Nucleus accumbens (tissue), 56 donors: ENCODE measurements around the gene ADAP1.

ENCODE experiments used
- DNase-seq, 56 donors: peaks; one replicate each; lab custom pipeline; 2025; lab: John Stamatoyannopoulos, UW

Gene ADAP1

DNA sequence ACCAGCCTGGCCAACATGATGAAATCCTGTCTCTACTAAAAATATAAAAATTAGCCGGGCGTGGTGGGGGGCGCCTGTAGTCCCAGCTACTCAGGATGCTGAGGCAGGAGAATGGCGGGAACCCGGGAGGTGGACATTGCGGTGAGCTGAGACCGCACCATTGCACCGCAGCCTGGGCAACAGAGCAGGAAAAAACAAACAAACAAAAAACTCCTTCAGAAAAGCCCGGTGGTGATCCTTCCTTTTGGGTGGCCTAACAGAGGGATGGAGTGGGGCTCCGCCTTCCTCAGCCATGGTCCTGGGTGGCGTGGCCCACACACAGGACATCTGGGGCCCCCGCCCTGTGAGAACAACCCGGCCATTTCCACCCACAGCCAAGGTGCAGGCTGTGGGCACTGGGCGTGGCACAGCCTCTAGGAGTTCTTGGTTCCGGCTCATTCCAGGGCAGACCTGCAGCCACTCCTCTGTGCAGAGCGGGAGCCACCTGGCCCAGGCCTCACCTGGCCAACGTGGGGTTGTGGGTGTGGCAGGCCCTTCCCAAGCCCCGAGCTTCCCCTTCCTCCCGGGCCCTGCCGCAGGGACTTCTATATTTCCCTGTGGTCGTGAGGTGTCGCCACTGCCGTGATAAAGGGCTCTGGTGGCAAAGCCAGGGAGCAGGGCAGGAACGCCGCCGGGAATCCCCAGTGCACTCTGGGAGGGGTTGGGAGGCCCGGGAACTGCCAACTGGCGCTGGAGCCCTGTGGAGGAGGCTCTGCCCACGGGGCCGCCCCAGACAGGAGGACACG is 40.6 kb downstream of the ADAP1 start:
- peak in 43 of 56 donors; percentile 21 to 85 (median 54) for DNase-seq

DNA sequence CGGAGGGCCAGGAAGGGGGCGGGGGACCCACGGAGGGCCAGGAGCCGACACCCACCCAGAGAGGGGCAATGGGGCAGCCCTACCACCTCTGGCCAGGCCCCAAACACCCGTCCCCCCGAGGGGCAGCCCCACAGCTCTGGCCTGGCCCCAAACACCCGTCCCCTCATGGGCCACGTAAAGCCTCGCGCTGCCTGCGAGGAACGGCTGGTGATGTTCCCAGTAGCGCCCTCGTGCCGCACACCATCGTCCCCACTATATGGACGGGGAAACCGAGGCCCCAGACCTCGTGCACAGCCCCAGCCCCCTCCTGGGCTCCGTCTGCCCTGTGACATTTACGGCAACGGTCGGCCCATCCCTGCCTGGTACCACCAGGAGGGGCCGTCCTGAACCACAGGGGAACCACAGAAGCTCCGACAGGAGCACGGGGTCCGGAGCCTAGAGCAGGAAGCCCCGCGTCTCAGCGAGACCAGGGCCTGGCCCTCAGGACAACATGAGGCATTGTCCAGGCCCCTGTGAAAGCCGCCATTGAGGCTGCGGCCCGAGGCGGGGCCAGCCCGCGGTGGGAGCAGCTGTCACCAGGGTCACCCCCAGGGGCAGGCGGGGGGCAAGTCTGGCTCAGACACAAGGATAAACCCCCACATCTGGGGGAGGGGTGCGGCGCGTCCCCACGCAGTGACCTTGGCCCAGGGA is 42.5 kb downstream of the ADAP1 start:
- DNase-seq, result peak in 53 of 56 donors; percentile 30 to 94 (median 74)

DNA sequence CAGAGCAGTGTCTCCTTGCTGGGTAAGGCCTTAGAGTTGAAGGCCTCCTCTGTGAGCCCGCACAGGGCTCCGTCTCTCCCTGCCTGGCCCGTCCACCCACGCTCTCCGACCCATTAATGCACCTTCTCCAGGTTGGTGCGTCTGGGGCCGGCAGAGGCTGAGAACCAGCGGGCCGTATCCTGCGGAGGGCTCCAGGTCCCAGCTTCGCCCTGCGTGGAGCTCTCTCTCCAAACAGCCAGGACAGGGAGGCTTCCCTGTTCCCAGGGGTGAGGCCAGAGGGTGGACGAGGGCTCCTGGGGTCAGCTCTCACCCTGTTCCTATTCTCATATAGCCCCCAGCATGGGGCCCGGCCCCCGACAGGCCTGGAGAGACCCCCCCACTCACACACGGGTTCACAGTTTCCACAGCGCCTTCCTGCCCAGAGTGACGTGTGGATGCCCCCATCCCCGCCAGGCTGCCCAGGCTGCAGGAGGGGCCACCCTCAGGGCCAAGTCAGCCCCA is 43.5 kb downstream of the ADAP1 start:
- peak in 1 of 56 donors; percentile 40 for DNase-seq

DNA sequence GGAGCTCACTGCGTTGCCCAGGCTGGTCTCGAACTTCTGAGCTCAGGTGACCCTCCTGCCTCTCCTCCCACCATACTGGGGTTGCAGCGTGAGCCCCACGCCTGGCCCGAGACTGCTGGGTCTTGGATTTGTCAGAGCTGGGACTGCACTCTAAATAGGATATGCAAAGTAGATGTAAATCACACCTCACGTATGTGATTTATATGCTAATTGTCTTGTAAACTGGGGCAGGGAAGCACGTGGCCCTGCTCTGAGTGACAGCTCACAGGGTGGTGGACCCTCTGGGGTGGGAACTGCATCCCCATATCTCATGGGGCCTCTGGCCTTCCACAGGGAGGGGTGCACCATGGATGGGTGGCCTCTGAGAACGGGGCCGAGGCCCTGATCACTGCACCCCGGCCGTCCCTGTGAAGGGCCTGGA is 44.0 kb downstream of the ADAP1 start:
- DNase-seq, result peak in 2 of 56 donors; percentile 12 to 32

DNA sequence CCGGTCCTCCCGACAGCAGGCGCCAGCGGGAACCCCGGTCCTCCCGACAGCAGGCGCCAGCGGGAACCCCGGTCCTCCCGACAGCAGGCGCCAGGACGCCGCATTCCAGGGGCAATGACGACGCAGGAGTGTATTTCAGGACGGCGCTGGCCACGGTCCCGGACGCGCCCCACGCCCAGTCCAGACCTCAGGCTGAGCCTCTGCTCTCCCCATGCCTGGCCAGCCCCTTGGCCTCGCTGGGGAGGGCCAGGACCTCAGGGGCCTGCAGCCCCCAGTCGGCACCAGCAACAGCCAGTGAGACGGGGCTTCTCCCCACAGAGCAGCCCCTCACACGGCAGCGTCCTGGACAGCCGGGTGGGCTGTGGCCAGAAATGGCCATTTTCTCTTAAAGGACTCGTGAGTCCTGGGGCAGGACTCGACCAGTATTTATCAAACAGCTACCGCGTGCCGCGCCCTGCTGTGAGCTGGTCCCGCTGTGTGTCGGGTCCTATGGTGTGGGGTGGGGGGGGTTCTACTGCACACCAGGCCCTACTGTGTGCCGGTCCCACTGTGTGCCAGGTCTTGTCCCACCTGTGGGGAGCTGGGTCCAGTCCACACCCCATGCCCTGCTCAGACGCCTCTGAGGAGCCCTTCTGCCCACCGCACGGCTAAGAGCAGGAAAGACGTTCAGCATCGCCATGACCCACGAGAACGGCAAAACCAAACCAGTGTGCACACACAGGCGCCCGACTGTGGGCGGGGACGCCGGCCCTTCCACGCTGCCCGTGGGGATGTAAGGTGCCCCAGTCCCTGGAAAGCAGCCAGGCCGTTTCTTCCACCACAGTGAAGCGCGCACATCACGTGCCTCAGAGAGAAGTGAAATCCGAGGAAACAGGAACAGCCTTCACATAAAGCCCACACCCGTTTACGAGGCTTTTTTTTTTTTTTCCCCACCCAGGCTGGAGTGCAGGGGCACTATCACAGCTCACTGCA is 44.8 kb downstream of the ADAP1 start:
- peak in 29 of 56 donors; percentile 18 to 65 (median 34) for DNase-seq

DNA sequence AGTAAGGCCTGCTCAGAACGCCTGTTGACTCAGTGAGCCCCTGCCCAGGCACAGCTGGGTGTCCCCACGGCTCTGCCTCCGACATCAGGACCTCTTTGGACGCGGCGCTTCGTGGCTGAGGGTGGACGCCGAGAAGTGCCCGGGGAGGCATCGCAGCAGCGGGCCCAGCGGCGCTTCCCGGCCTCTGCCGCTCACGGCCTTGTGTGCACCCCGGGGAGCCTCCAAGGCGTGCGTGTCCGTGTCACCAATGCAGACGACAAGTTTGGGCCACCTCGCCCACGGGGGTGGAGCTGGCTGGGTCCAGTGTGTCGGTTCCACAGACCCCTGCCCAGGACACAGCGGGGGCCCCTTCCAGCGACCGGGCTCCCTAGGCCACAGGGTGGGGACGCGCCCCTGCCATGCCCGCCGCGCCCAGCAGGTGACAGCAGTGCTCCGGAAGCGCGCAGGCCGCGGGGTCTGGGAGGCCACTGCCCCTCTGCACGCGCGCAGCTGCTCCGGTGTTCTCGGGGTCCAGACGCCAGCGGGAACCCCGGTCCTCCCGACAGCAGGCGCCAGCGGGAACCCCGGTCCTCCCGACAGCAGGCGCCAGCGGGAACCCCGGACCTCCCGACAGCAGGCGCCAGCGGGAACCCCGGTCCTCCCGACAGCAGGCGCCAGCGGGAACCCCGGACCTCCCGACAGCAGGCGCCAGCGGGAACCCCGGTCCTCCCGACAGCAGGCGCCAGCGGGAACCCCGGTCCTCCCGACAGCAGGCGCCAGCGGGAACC is 45.7 kb downstream of the ADAP1 start:
- peak in 37 of 56 donors; percentile 14 to 79 (median 40) for DNase-seq

DNA sequence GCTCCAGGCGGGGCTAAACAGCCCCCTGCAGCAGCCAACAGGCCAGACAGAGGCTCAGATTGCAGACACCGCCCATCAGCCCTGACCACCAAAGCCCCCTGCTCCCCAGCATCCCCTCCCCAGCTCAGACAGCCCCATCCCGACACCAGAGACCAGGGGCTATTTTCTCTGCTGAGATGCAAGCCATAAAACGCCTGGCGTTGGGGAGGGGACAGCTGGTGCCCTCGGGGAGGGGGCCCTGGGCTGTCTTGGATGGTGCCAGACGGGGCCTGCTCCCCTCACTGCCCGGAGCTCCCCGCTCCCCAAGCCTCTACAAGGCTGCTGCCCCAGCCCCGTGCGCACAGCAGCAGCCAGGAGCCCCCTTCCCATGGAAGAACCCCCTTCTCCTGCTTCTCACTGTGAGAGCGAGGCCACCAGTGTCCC is 46.3 kb downstream of the ADAP1 start:
- DNase-seq, result no peak

DNA sequence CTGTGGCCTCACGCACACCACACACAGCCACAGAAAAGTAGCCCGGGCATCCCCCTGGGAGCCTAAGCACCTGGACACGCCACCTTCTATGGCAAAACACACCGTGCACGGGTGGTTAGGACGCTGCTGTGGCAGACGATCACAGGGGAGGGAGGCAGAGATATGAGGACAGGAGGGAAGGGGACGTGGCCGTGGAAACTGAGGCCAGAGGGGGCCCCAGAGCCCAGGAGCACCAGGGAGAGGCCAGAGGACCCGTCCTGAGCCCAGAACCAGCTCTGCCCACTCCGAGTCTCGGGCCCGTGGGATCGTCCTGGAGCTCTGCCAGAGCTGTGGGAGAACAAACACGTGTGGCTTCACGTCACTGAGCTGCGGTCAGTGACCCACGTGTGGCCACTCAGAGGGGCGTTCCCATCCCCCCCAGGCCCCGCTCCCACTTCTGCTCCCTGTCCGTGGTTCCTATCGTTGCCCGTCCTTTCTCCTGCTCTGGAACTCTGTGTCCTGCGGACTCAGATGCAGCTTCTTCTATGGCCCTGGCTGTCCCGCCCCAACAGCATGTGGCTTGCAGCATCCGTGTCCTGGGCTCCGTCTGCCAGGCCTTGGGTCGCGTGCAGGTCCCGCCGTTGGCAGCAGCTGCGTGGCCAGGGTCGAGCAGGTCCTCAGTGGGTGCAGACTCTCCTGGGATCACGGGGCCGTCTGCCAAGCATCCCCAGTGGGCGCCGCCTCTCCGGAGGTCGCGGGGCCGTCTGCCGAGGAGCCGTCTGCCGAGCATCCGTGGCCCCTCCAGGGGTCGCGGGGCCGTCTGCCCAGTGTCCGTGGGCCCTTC is 47.1 kb downstream of the ADAP1 start:
- peak in 3 of 56 donors; percentile 34 to 49 (median 45) for DNase-seq

DNA sequence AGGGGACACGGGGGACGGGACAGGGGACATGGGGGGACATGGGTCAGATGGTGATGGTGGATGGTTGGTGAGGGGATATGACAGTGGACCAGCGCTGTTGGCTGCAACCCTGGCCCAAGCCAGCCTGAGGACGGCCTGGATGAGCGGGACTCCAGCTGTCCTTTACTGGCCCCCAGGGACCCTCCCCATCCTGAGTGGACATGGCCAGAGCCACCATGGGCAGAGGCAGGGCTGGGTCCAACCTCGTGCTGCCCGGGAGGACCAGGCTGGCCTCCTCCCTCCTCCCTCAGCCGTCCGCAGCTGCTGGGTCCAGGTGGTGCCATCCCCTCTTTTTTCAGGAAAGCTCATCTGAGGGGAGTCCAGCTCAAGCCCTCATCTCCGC is 47.7 kb downstream of the ADAP1 start:
- DNase-seq, result no peak

DNA sequence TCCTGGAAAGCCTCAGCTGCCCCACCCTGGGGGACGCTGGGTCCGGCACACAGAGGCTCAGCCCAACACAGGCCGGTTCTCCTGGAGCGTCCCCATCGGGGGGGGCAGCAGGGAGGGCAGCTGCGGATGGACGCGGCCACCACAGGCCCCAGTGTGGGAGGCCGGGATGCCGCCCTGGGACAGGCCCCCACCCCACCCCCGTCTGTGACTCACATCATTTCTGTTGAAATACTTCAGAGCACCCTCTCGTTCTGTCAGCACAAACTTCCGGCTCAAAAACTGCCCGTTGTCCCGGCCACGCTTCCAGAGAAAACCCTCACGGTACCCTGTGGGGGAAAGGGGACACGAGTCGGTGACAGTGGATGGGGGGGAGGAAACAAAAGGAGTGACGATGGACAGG is 49.6 kb downstream of the ADAP1 start:
- DNase-seq, result no peak

DNA sequence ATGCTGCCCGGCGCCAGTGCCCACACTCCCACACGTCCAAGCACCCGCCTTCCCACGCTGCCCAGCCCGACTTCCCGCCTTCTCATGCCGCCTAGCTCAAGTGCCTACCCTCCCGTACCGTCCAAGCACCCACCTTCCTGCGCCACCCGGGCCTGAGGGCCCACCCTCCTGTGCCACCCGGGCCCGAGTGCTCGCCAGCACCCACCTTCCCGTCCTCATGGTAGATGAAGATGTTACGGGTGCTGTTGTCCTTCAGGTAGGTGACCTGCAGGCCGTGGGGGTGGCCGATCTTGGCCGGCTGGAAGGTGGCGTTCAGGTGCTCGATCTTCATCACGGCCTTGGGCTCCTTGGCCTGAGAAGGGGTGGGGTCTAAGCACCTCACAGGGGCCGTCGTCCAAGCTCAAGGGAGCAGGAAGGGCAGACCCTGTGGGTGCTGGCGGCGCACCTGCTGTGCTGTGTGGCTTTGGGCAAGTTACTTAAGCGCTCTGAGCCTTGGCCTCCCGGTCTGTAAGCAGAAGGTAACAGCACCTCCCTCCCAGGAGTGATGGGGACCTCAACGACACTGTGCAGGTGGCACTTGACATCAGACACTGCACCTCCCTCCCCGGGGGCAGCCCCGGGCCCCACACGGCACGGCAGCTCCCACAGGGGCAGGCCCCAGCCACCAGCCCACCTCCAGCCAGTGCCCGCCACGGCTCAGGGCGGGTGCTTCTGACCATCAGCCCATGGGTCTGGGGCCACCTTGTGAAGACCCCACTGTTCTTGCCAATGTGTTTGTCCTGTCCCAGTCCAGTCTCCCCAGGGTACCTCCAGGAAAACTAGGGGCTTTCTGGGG is 50.3 kb downstream of the ADAP1 start:
- DNase-seq, result no peak

DNA sequence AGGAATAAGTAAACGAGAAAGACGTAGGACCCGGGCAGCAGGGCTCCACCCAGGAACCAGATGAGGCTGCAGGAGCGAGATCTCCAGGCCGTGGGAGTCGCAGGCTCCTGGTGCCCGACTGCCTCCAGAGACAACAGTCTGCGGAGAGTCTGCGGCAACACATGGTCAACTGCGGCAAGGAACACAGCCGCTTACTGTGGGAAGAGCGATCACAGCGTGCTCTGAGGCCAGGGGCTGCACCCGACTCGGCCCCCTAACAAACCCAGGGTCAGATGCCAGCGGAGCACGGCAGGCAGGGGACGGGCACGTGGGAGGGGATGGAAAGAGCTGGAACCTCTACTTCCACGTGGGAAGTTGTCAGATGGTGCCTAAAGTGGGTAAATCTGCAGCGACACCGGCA is 51.5 kb downstream of the ADAP1 start:
- DNase-seq, result no peak

DNA sequence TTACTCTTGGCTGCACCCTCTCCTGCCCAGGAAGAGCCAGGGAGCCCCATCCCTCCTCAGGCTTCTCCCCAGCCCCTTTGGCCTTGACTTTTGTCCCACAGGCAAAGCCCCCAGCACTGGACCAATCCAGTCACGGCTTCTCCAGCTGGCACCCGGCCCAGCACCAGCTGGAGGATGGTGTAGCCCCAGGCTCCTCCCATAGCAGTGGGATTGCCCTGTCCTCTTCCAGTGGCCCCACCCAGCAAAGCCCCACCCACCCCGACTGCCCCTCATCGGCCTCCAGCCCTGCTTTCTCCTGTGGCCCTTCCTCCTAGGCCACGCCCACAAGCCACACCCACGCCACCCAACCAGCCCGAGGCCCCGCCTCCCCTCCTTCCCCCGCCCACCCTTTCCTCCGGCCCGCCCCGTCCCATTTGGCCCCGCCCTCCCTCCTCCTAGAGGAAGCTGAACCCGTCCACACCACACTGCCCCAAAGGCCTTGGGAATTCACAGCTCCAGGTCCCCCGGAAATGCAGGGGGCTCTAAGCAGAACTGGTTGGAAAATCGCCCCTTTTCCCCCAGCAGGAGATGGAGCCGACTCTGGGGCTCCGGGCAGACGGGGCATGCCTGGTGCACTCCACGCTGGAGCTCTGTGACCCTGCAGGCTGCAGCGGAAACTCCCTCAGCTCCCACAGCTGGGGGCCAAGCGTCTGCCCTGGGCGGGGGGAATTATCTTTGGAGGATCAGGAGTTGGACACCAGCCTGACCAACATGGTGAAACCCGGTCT is 52.9 kb downstream of the ADAP1 start:
- peak in 45 of 56 donors; percentile 26 to 93 (median 59) for DNase-seq

DNA sequence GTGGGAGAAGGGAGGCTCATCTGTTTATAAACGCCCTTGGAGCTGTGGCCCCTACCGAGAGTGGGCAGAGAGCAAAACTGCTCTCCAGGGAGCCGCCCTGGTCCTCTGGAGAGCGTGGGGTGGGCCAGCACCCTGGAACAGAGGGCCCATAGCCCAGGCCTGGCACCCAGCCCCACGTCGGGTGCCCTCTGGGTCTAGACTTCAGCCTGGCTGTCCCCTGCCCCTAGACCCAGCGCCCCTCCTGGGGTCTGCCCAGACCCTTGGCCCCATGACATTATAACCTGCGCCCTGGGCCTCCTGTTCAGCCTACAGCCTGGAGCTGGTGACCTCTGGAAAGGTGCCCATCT is 53.5 kb downstream of the ADAP1 start:
- no peak for DNase-seq

DNA sequence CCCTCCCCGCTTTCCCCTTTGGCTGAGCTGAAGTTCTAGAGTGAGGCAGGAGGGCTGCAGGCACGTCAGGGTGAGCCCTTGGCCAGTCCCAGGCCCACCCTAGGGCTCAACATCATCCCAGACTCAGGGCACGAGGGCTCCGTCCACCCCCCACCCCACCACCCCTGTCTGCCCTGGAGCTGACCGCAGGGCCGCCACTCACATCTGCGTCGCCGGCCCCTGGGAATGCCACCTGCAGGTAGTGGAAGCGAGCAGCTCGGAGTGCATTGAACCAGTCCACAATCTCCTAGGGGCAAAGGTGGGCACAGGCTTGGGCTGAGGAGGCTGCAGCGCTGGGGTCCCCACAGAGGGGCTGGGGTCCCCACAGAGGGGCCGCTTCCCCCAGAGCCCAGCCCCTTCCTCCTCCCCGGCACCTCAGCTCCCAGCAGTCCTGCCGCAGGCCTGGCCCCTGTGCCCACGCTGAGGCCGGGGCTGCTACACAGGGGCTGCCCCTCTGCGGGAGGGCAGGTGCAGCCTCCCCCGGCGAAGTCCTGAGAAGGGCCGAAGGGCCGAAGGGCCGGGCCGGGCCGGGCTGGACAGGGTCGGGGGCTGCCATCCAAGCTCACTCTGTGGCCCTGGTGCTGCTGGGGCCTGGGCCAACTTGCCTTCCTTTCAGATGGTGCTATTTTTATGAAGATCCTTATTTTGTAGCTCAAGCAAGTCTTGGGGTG is 54.0 kb downstream of the ADAP1 start:
- DNase-seq, result no peak

DNA sequence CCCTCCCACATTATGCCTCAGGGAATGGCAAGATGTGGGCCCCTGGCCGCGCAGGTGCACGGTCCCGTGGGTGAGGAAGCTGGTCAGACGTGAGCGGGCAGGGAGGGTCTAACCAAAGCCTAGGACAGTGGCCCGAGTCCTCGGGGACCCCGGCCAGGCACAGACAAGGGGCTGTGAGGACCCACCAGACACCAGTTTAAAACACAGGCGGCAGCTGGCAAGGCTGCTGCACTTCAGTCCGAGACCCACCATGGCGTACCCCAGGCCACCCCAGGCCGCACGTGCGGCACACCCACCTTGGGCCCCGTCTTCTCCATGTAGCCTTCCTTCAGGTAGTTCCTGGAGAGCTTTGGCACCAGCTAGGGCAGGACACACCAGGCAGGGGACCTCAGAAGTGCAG is 54.7 kb downstream of the ADAP1 start:
- DNase-seq, result no peak
